IPS-11a (cell line): ENCODE data around the gene PPT1.
"Not testable (repeated sequence)": the region's sequence is repeated elsewhere in the genome, so short reads cannot be mapped to it uniquely, and the experiment has no call there.

Experiments
- H3K4me3 ChIP-seq: one replicate; pipeline ENCODE4 v1.5.1; 2013; ENCODE audit warnings: low read depth, low read length, control low read depth

Gene PPT1

DNA sequence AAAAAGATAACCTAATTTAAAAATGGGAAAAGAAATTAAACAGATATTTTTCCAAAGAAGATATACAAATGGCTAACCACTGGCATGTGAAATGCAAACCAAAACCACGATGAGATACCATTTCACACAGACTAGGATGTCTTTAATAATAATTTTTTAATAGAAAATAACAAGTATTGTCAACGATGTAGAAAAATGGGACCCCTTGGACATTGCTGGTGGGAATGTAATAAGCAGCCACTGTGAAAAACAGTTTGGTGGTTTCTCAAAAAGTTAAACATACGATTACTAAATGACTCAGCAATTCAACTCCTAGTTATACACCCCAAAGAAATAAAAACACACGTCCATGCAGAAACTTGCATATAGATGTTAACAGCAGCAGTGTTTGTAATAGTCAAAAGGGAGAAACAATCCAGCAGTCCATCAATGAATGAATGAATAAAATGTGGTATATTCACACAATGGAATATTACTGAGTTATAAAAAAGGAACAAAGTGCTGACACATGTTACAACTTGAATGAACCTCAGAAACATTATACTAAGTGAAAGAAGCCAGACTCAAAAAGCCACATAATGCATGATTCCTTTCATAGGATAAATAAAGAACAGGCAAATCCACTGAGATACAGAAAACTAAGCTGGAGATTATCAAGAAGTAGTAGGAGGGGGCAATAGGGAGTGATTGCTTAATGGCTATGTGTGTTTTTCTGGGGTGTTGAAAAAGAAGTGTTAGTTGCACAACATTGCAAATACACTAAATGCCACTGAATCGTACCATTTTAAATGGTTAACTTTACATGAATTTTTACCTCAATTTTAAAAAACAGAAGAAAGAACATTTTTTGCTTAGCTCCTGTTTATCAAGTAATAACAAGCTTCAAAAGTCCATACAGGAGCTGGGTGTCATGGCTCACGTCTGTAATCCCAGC, 4.1 kb downstream of the PPT1 start:
- no peak overlapping the region for H3K4me3 ChIP-seq

DNA sequence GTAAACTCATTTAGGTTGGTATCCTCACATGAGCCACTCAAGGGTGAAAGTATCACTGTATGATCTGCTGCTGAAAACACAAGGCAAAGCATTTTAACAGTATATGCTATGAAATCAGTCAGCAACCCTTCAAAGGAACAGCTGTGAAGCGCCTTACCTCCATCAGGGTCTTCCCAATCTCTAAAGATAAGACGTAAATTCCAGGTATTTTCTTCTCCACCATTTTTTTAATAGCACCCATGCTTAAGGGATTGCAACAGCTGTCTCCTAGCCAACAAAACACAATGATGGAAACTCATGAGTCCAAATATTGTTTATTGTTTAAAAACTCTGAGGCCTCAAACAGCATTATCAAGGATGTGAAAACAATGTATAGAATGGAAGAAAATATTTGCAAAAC, 4.8 kb downstream of the PPT1 start:
- no peak overlapping the region for H3K4me3 ChIP-seq

DNA sequence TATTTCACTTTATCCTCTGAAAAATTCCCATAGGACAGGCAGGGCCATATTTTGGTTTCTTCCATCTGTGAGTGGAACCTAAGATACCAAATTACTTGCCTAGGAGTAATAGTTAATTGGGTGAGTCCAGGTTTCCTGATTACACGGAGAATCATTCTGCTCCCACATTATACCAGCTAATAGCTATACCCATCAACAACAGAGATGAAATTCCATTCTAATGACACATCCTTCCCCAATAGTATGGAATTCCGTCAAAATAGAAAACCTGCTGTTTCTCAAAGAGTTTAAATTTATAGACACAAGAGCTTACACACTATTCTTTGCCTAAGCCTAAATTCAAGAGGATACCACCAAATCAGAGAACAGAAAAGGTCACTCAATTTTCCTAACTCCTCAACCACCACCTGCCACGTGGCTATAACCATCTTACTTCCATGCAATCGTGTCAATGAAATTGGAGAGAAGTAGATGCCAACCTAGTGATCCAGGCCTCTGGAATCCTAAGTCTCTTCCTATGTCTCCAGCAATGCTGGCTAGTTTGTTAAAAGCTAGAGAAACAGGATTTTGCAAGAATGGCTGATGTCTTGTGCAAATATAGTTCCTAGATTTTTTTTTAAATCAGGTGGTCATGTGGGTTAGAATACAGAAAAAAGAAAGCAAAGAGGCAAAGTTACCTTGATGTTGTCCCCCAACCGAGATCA, 6.2 kb downstream of the PPT1 start:
- H3K4me3 ChIP-seq, result no peak overlapping the region

DNA sequence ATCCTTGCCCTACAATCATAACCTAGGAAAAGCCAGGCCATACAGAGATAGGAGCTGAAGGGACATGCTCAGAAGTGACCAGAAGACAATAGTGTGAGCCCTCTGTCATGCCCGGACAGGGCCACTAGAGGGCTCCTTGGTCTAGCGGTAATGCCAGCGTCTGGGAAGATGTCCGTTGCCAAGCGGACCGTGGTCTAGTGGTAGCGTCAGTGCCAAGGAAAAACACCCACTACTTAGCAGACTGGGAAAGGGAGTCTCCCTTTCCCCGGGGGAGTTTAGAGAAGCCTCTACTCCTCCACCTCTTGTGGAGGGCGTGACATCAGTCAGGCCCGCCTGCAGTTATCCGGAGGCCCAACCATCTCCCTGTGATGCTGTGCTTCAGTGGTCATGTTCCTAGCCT, 12.3 kb downstream of the PPT1 start:
- not testable (repeated sequence) for H3K4me3 ChIP-seq

DNA sequence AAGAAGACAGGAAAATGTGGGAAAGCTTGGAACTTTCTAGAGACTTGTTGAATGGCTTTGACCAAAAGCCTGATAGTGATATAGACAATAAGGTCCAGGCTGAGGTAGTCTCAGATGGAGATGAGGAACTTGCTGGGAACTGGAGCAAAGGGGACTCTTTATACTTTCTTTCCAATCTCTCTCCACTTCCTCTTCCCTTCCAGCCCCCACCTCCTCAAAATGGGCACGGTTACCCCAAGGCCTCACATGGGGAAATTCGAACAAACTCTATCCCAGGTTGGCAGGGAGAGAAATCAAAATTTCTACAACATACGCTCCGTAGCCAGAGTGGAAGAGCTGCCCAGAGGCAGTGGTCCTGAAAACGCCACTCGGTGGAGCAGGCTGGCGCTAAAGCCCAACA, 15.2 kb downstream of the PPT1 start:
- H3K4me3 ChIP-seq, result no peak overlapping the region

DNA sequence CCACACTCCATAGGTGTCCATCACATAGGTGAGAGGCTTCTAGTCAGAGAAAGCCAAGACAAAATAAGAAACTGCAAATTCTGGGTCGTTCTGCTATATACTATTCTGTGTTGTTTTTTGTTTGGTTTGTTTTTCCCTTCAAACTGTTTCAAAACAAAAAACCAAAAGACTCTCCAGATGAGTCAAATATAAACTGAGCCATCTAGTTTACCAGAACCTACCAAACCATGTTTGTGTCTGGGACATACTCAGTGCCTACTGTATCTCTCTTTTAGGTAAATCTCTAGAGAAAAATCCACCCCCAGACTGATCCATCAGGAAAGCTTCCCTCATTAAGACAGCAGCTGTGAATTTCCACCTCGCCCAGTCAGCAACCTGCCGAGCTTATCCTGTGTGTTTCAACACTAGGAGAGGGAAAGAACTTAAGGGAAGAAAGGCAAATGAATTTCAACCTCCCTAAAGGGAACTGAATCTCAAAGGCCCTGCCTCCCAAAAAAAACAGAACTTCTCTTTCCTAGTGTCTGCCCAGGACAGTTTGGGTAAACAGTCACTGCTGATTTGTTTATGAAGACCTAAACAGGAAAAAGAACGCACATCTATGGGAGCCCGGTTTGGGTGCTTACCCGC, 17.2 kb downstream of the PPT1 start:
- H3K4me3 ChIP-seq, result no peak overlapping the region

DNA sequence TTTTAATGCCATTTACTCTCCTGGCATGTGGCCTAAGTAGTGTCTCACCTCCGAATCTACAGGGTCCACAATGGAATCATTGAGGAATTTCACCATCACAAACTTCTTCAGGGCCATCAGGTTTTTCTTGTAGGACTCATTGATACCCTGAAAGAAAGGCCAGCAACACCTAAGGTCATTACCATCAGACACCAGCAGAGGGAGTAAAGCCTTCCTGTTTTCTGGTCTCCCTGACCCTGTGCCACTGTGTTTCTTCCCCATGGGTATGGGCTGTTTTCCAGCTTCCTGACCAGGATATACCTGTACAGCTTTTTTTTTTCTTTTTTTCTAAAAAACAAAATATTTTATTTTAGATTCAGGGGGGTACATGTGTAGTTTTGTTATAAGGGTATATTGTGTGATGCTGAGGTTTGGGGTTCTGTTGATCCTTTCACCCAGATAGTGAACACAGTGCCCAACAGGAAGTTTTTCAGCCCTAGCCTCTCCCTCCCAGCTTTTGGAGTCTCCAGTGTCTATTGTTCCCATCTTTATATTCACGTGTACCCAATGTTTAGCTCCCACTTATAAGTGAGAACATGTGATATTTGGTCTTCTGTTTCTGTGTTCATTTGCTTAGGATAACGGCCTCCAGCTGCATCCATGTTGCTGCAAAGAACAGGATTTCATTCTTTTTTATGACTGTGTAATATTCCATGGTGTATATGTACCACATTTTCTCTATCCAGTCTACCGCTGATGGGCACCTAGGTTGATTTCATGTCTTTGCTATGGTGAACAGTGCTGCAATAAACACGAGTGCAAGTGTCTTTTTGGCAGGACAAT, 18.3 kb downstream of the PPT1 start:
- no peak overlapping the region for H3K4me3 ChIP-seq

DNA sequence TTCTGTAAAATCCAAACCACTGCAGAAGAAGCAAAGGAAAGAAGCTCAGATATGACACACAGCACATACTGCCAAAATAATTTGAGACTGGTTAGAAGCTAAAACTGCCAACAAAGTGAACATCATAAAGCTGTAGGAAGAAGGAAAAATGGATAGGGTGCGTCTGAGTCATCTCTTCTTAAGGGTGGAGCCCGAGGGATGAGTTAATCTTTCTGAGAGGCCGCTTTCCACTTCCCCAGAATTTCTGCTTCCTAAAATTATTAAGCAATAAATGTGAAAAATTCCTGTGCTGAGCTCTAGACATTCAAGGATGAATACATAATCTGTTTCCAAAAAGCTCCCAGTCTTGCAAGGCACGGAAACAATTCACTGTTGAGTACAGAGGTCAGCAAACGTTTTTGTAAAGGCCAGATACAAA, 20.1 kb downstream of the PPT1 start:
- H3K4me3 ChIP-seq, result no peak overlapping the region

DNA sequence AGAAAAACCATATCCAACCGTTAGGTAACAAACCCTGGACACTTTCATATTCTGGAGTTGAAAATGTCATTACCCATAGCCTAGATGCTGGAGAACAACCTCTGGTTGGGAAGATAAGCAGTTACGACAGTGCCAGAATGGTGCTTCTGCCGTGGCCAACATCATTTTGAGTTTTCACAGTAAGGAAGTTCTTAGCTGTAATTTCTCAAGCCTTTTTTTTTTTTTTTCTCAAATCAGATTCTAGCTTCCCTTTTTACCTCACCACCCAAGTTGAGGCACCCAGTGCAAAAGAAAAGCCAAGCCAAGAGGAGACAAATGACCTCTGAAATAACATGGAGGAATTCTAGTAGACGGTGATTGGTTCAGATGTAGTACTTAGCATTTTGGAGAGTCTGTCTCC, 21.8 kb downstream of the PPT1 start:
- no peak overlapping the region for H3K4me3 ChIP-seq

DNA sequence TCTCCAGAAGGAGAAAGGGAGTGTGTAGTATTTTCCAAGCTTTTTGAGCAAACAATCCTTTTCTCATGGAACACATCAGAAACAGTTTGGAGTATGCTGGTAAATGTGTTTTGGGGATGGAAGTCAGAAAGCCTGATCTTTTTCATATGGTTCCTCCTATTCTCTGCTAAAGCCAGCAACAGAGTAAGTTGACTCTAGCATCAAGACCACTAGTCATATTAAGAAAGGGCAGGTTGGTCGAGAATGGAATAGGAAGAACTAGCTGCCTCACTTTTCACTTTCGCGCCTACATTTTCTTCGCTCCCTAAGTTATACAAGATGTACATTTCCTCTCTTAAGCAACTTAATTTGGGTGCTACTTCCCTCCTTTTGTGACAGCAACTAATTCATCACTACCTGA, 24.0 kb downstream of the PPT1 start:
- H3K4me3 ChIP-seq, result no peak overlapping the region

DNA sequence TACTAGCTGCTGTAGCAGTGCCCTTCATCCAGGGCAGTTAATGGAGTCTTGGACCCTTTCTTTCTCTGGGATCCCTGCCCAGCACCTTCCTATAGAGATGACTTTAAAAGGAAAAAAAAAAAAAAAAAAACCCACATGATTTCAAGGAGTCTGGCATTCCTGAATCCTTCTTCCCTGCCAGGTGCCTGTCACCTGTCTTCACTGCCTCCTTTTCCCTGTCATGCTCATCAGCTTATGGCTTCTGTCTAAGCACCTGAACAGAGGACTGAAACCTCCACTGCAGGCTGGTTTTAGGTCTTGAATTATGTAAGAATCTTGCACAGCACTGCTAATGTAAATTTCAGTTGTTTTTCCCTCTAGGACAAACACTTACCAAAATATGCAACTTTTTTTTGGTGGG, 24.9 kb downstream of the PPT1 start:
- H3K4me3 ChIP-seq, result no peak overlapping the region

DNA sequence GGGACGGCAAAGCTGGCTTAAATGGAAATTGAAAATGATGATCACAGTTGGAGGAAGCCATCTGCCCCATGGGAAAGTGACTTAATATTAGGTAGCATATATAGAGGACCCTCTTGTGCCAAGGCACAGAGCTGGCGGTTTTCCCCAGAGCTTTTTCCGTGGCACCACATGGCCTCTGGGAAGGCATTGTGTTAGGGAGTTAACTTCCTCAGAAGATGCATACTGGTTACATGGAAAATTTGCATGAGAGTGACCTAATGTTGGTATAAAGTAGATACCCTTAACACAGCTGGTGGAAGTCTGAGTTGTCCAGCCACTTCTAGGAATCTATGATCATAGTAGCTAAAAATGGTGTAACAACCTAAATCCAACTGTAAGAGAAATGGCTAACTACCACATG, 29.2 kb downstream of the PPT1 start:
- H3K4me3 ChIP-seq, result no peak overlapping the region

DNA sequence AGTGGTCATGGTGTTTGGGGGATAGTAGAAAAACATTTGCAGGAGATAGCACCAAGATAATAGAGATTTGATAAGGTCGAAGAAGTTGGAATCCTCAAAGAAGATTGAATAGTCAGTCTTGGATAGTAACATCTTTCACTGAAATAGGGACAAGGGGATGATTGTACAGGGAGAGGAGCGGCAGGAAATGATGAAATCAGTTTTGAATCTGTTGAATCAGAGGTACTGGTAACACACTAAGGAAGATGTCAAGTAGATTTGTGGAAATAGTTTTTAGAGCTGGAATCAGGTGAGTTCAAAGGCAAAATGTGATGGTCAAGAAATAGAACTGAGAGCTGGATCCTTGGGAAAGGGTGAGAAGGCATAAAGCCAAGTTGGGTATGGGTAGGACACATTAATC, 30.0 kb downstream of the PPT1 start:
- H3K4me3 ChIP-seq, result no peak overlapping the region

DNA sequence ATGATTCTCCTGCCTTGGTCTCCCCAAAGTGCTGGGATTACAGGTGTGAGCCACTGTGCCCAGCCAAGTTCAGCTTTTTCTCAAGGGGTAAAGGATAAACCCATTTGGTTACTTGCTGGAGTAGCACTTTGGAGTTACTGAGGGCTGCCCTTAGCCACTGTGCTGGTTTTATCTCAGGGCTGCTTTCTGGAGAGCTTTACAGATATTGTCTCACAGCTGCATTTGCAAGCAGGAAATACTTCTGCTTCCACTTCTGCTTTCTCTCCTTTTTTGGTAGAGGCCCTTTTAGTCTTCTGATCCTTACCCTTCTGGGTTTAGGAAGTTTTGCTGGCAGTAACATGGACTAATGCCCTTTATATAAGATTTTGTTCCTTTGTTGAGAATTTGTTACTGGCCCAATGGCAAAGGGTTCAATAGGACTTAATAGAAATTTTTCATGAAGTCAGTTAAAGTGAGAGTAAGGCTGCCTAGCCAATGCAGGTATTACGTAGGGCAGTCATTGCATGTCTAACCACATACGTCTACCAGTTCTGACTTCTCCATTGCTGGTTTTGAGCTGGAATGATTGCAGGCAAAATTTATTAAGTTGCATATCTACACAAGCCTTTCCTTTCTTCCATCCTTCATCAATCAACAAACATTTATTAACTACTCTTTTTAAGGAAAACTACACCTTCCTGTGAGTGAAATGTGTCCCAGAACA, 32.1 kb downstream of the PPT1 start:
- H3K4me3 ChIP-seq, result no peak overlapping the region

DNA sequence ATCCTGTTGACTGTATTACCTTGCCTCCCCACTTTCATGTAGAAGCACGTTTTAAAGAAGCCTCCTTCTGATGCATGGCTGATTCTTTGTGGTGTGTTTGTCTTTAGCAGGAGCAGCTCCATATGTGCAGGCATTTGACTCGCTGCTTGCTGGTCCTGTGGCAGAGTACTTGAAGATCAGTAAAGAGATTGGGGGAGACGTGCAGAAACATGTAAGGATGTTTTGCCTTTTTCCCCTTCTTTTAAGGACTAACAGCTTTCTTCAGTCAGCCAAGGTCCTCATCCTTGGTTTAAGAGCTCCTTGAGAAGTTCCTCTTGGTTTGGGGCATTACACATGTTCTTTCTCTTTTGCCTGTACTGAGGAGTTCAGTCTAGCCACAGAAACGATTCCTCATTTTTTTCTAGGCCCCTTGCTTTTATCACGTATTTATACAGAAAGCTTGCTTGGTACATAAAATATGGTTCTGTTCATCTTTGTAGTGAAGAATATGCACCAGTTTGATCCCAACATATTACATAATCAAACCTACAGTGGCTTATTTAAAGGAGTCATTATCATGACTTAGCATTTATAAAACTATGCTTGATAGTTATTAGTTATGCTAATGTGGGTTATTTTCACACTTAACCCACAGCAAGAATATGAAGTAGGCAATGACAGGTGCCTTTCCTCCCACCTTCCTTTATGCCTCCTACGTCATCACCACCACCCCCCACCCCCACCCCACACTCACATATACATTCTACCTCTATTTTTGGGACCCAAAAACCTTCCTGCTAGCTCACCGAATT, 36.9 kb downstream of the PPT1 start:
- no peak overlapping the region for H3K4me3 ChIP-seq

DNA sequence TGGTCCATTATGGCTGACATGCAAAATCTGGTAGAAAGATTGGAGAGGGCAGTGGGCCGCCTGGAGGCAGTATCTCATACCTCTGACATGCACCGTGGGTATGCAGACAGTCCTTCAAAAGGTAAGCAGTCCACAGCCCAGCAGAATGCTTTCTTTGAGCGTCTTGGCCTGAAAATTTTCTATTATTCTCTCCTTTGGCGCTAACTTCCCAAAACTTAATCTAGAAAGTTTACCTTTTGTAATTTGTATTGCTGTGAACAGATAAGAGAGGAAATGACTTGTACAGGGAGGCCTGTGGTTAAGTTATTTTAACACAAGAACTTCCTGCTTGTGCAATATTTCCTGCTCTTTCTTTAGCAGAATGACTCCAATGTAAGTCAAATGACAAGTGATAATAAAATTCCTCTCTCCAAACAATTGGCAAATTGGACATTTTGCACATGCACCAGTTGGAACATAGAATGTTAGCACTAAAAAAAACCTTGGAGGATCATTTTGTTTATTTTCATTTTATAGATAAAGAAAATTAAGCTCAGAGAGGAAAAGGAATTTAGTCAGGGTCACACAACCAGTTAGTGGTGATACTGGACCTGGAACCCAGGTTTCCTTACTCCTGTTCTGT, 37.6 kb downstream of the PPT1 start:
- no peak overlapping the region for H3K4me3 ChIP-seq

DNA sequence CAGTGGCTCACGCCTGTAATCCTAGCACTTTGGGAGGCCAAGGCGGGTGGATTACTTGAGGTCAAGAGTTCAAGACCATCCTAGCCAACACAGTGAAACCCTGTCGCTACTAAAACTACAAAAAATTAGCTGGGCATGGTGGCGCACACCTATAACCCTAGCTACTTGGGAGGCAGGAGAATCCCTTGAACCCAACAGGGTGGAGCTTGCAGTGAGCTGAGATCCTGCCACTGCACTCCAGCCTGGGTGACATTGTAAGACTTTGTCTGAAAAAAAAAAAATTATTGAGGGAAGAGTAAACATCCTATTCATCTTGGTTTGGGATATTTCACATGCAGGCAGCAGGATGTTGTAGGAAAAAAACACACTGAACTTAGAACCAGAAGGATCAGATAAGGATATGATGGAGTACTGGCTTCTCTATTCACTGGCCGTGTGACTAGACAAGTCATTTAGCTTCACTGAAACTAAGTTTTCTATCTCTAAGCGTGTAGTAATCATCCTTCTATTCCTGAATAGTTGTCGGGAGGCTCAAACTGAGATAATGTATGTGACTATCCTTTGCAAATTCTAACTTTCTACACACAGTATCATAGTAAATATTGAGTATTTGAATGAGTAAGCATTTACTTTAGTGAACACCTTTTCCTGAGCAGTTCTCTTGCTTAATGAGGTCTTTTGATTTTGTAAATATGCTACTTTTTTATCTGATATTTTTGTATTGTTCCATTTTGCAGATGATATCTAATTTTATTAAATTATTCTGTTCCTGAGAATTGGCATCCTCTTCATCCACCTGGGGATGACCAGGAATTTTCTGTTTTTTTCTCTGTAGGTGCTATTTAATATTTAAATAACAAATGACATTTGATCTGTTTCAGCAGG, 38.4 kb downstream of the PPT1 start:
- no peak overlapping the region for H3K4me3 ChIP-seq

DNA sequence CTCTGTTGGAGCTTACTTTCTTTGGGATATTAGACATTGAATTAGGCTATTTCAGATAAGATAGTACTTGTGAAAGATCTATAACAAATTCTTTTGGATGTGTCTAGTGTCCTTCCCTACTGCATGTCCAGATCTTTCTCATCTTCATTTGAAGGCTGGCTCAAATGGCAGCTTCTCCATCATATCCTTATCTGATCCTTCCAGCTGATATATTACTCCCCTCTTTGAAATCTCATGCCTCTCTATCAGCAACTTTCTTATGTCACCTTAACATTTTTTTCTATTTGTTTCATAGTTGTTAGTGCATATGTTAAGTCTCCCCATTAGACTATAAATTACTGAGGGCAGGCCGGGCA, 39.0 kb downstream of the PPT1 start:
- no peak overlapping the region for H3K4me3 ChIP-seq
